PC-9 (cell line): Measurements from ENCODE around the gene TBC1D8.

Experiments
- EZH2 ChIP-seq: fragments of 200-600 bp; sonication (generic); IDR thresholded peaks from 2 replicates; pipeline ENCODE4 v1.8.0; 2017; ENCODE audit warnings: antibody characterized with exemption, low read depth
- TF ChIP-seq, protein P1 (sequence below): fragments of 200-600 bp; sonication (generic); conservative IDR thresholded peaks from 2 replicates; pipeline ENCODE4 v1.6.1; 2017; ENCODE audit warnings: mixed run types, antibody characterized with exemption, mild to moderate bottlenecking, moderate library complexity

DNA sequence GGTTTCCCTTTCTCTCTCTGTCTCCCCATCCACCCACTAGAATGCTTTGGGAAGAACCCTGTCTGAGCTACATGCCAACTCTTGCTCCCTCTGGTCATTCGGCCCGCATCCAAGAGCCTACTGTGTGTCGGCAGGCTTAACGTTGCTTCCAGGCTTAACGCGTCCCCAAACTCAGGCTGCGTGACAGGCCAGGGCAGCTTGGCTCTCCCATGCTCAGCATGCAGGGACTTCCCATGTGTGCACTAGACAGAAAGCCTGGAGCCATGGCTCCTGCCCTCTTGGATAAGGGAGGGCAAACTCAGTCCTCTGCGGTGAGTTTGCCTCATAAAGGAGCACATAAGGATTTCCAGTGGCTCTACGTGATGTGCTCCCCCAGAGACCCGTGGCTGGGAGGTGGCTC, 105.9 kb downstream of the TBC1D8 start:
- TF ChIP-seq, protein P1, sequence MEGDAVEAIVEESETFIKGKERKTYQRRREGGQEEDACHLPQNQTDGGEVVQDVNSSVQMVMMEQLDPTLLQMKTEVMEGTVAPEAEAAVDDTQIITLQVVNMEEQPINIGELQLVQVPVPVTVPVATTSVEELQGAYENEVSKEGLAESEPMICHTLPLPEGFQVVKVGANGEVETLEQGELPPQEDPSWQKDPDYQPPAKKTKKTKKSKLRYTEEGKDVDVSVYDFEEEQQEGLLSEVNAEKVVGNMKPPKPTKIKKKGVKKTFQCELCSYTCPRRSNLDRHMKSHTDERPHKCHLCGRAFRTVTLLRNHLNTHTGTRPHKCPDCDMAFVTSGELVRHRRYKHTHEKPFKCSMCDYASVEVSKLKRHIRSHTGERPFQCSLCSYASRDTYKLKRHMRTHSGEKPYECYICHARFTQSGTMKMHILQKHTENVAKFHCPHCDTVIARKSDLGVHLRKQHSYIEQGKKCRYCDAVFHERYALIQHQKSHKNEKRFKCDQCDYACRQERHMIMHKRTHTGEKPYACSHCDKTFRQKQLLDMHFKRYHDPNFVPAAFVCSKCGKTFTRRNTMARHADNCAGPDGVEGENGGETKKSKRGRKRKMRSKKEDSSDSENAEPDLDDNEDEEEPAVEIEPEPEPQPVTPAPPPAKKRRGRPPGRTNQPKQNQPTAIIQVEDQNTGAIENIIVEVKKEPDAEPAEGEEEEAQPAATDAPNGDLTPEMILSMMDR = no peak
- no peak for TF ChIP-seq EZH2
